HG03066 (cell line): Measurements from ENCODE around the gene CLEC10A.

Experiments used
- ATAC-seq: cut with Tn5 transposase; IDR thresholded peaks from one replicate; pipeline ENCODE4 v1.9.1; 2021; ENCODE audit warnings: low read depth; ENCODE audit not compliant: unreplicated experiment

CLEC10A gene

GRCh38 chr17:7042501-7043181, 37.4 kb downstream of the CLEC10A start:
- no peak for ATAC-seq

GRCh38 chr17:7041607-7042500, 38.2 kb downstream of the CLEC10A start:
- ATAC-seq, result no peak

GRCh38 chr17:7039832-7040231, 40.2 kb downstream of the CLEC10A start:
- ATAC-seq, result no peak

- no peak for ATAC-seq
These were observed 41.8 kb downstream of the CLEC10A start for GRCh38 chr17:7038025-7038862.

GRCh38 chr17:7035591-7036368, 44.3 kb downstream of the CLEC10A start, which contains the start of gene SLC16A13:
SLC16A13 (plus strand) TSS chr17:7036015; CDS start chr17:7036383, 368 bp downstream.
- ATAC-seq, result peak; percentile 90

GRCh38 chr17:7034955-7035590, 45.0 kb downstream of the CLEC10A start:
- no peak for ATAC-seq

- no peak for ATAC-seq
These were observed 50.4 kb downstream of the CLEC10A start for GRCh38 chr17:7029659-7030058.

- ATAC-seq, result no peak
These were observed 51.0 kb downstream of the CLEC10A start for GRCh38 chr17:7029096-7029495.

- no peak for ATAC-seq
These were observed 52.7 kb downstream of the CLEC10A start for GRCh38 chr17:7027335-7027734.

GRCh38 chr17:7026471-7027115, 53.5 kb downstream of the CLEC10A start:
- ATAC-seq, result no peak

- no peak for ATAC-seq
These were observed 54.8 kb downstream of the CLEC10A start for GRCh38 chr17:7025245-7025644.
